SU-DHL-6 (cell line): ENCODE measurements around the gene RND3.

Source experiments
- H2AFZ ChIP-seq: fragments of 200-600 bp; sonication (generic); 2 replicates; pipeline ENCODE4 v1.6.1; 2014; ENCODE audit warnings: low read depth, mild to moderate bottlenecking, moderate library complexity, mixed read lengths, antibody characterized with exemption, low read length; ENCODE audit not compliant: severe bottlenecking
- H3F3A ChIP-seq: fragments of 200-600 bp; shearing (Covaris generic); 2 replicates; pipeline ENCODE4 v1.6.0; 2016; ENCODE audit warnings: antibody characterized with exemption, mild to moderate bottlenecking; ENCODE audit not compliant: insufficient read depth
- H3K27ac ChIP-seq: fragments of 200-600 bp; sonication (generic); 2 replicates; pipeline ENCODE4 v1.5.1; 2016; ENCODE audit warnings: low read depth, mild to moderate bottlenecking, low read length, moderate library complexity, mixed read lengths
- H3K27me3 ChIP-seq: fragments of 200-600 bp; sonication (generic), shearing (Covaris generic); 2 replicates; pipeline ENCODE4 v1.6.0; 2014; ENCODE audit warnings: mild to moderate bottlenecking, low read length
- H3K36me3 ChIP-seq: fragments of 200-600 bp; sonication (generic); 2 replicates; pipeline ENCODE4 v1.6.1; 2014; ENCODE audit warnings: mild to moderate bottlenecking, low read length, mixed read lengths
- H3K4me2 ChIP-seq: fragments of 300-600, 200-600 bp; shearing (Covaris generic), sonication (generic); 2 replicates; pipeline ENCODE4 v1.6.0; 2014; ENCODE audit warnings: low read length, low read depth, mild to moderate bottlenecking; ENCODE audit not compliant: poor library complexity, severe bottlenecking
- H3K4me3 ChIP-seq: fragments of 200-600 bp; sonication (generic); 2 replicates; pipeline ENCODE4 v1.5.1; 2014; ENCODE audit warnings: antibody characterized with exemption, low read length, mild to moderate bottlenecking, mixed read lengths; ENCODE audit not compliant: insufficient read depth, poor library complexity, severe bottlenecking
- H3K79me2 ChIP-seq: fragments of 200-600 bp; sonication (generic); 2 replicates; pipeline ENCODE4 v1.6.1; 2014; ENCODE audit warnings: mild to moderate bottlenecking, low read length, moderate library complexity; ENCODE audit not compliant: insufficient read depth
- H3K9ac ChIP-seq: fragments of 200-600 bp; sonication (generic); 2 replicates; pipeline ENCODE4 v1.7.0; 2014; ENCODE audit warnings: mild to moderate bottlenecking, low read length
- H3K9me2 ChIP-seq: fragments of 200-600 bp; sonication (generic); replicated peaks from 2 replicates; pipeline ENCODE4 v1.6.1; 2014; ENCODE audit warnings: low read length; ENCODE audit not compliant: insufficient read depth
- H3K9me3 ChIP-seq: fragments of 200-600 bp; sonication (generic); 2 replicates; pipeline ENCODE4 v1.6.1; 2014; ENCODE audit warnings: low read length, mixed read lengths; ENCODE audit not compliant: insufficient read depth
- H4K20me1 ChIP-seq: fragments of 200-600 bp; sonication (generic); 2 replicates; pipeline ENCODE4 v1.6.1; 2014; ENCODE audit warnings: low read depth, mild to moderate bottlenecking, antibody characterized with exemption, low read length, moderate library complexity, mixed read lengths
- CTCF ChIP-seq: fragments of 200-600 bp; sonication (generic); IDR thresholded peaks from one replicate; pipeline ENCODE4 v1.5.1; 2017; ENCODE audit warnings: antibody characterized with exemption, mild to moderate bottlenecking, low read length, moderate library complexity; ENCODE audit not compliant: insufficient read depth, poor library complexity, severe bottlenecking
- EZH2phosphoT487 ChIP-seq: fragments of 200-600 bp; sonication (generic), shearing (Covaris generic); conservative IDR thresholded peaks from 2 replicates; pipeline ENCODE4 v1.6.1; 2018; ENCODE audit warnings: mild to moderate bottlenecking, antibody characterized with exemption, low read length, moderate library complexity, mixed read lengths

The RND3 gene

GRCh38 chr2:150474326-150475074, 13.0 kb downstream of the RND3 start:
- Histone ChIP-seq H3K79me2 (no peaks in the 10 kb centered on the region), H3K4me3 (no peak overlapping the region), H3K9me2 (no peaks in the 10 kb centered on the region), H3K9me3 (no peaks in the 10 kb centered on the region), H3K36me3 (no peaks in the 10 kb centered on the region), H3K27ac (no peak overlapping the region), H3K9ac (no peak overlapping the region), H3K27me3 (no peaks in the 10 kb centered on the region), H3F3A (no peaks in the 10 kb centered on the region), H4K20me1 (no peaks in the 10 kb centered on the region), H2AFZ (no peak overlapping the region), H3K4me2 (no peak overlapping the region)
- TF ChIP-seq CTCF (no peak), EZH2phosphoT487 (no peak)

- no peak overlapping the region for H3K27ac ChIP-seq
- H3K4me2 ChIP-seq, result no peak overlapping the region
- no peak overlapping the region for H3K4me3 ChIP-seq
- no peak overlapping the region for H3K9ac ChIP-seq
- TF ChIP-seq CTCF, result no peak
- no peak for TF ChIP-seq EZH2phosphoT487
- H3K9me3 ChIP-seq, result no peaks in the 10 kb centered on the region
- no peaks in the 10 kb centered on the region for H3F3A ChIP-seq
- no peaks in the 10 kb centered on the region for H4K20me1 ChIP-seq
- H3K36me3 ChIP-seq, result no peaks in the 10 kb centered on the region
- no peaks in the 10 kb centered on the region for H3K27me3 ChIP-seq
- no peaks in the 10 kb centered on the region for H3K79me2 ChIP-seq
- H2AFZ ChIP-seq, result no peak overlapping the region
- no peaks in the 10 kb centered on the region for H3K9me2 ChIP-seq
Measured at GRCh38 chr2:150473767-150474166, 13.7 kb downstream of the RND3 start.

- Histone ChIP-seq H2AFZ (no peak overlapping the region), H3K36me3 (no peaks in the 10 kb centered on the region), H3K4me3 (no peak overlapping the region), H3K27ac (no peak overlapping the region), H3K9me2 (no peaks in the 10 kb centered on the region), H3K27me3 (no peaks in the 10 kb centered on the region), H3K4me2 (no peak overlapping the region), H3K9ac (no peak overlapping the region), H3K9me3 (no peaks in the 10 kb centered on the region), H3F3A (no peaks in the 10 kb centered on the region), H4K20me1 (no peaks in the 10 kb centered on the region), H3K79me2 (no peaks in the 10 kb centered on the region)
- TF ChIP-seq EZH2phosphoT487 (no peak), CTCF (no peak)
Measured at GRCh38 chr2:150472511-150472899, 15.0 kb downstream of the RND3 start.
